Measurements from ENCODE around the gene PLCZ1.

DNA sequence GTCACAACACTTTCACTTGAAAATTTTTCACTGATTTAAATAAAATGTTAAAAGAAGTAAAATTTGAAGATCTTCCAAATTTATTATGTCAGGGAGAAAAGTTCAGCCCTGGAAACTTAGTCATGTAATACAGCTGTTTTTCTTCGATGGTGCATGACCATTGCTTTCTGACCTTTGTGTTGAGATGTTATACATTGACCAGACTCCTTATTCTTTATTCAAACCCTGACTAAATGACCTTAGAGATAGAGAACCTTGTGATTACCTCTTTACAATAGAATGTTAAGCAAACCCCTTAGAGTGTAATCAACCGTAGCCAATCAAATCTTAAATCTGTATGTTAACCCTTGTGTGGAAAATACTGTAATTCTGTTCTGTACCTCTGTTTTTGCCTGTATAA is 34.5 kb downstream of the PLCZ1 start:
- TF ChIP-seq POLR2A (IDR thresholded peaks at IDR 0.05), result no peak
- TF ChIP-seq, protein P1, sequence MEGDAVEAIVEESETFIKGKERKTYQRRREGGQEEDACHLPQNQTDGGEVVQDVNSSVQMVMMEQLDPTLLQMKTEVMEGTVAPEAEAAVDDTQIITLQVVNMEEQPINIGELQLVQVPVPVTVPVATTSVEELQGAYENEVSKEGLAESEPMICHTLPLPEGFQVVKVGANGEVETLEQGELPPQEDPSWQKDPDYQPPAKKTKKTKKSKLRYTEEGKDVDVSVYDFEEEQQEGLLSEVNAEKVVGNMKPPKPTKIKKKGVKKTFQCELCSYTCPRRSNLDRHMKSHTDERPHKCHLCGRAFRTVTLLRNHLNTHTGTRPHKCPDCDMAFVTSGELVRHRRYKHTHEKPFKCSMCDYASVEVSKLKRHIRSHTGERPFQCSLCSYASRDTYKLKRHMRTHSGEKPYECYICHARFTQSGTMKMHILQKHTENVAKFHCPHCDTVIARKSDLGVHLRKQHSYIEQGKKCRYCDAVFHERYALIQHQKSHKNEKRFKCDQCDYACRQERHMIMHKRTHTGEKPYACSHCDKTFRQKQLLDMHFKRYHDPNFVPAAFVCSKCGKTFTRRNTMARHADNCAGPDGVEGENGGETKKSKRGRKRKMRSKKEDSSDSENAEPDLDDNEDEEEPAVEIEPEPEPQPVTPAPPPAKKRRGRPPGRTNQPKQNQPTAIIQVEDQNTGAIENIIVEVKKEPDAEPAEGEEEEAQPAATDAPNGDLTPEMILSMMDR (IDR thresholded peaks at IDR 0.05), result no peak

All from thyroid gland (tissue), 4 donors.